Measurements from ENCODE around the gene HMMR. TPM values are rescaled to one million over a fixed set of nuclear protein-coding genes. Genes with fewer than 3 reads are reported as not detected.

HMMR gene
- total RNA-seq, 1 experiment from 2014 or later, result 54.9 TPM

GRCh38 chr5:163437309-163438182 lies 22.9 kb upstream of the HMMR start, which contains the start of gene CCNG1:
Gene CCNG1 (plus strand): TSS chr5:163437595. CDS start chr5:163439257, 1,662 bp downstream.
- peak within 1 kb of the TSS; percentile 24 for H2AFZ ChIP-seq (ENCODE audit: low read depth, low read length, poor library complexity, severe bottlenecking)
- peak within 1 kb of the TSS; percentile 72 to 87 for H3K4me3 ChIP-seq (replicated peaks in 1 of 2; ENCODE audit: low read depth in 1 of 2, low read length in 2 of 2)
- peaks cover 27 to 30% of the 10 kb centered on the region in 2 experiments for H3K36me3 ChIP-seq (ENCODE audit: control insufficient read depth in 1 of 2, insufficient read depth in 2 of 2, low read length in 2 of 2)
- ChIA-PET RAD21 (ENCODE audit: low non-redundant PET in 1 of 2, low total read pairs in 2 of 2, uncharacterized antibody in 2 of 2, unreplicated experiment in 2 of 2) (no interaction called here), CTCF (interaction anchor here (1.0 kb wide), 1 partner anchor 22 kb away, joined by 5 read pairs; the partner anchor contains the start of genes HMMR and NUDCD2), POLR2A (interaction anchor here (0.6 to 4.2 kb wide), 11 partner anchors 10 to 181 kb away, joined by 3 to 34 read pairs (median 4); partner anchors contain the start of genes HMMR and NUDCD2)
- DNase-seq (ENCODE audit: low read depth, low spot score) (peak; percentile 92), ATAC-seq (peak; percentile 95)
- intact Hi-C loops (cut with micrococcal nuclease), result loop anchor here (1.0 kb wide), 1 partner anchor 66 kb away; no protein-coding TSS in a partner anchor
- H3K79me2 ChIP-seq (ENCODE audit: insufficient read depth, low read length), result peaks cover 47% of the 10 kb centered on the region
- no TSS peak for BruUV-seq (replicated peaks)
- no peaks in the 10 kb centered on the region for H4K20me1 ChIP-seq (ENCODE audit: insufficient read depth)
- peak within 1 kb of the TSS; percentile 88 for H3K9ac ChIP-seq (ENCODE audit: low read length)
- H3K27me3 ChIP-seq (ENCODE audit: insufficient read depth, low read length), result no peaks in the 10 kb centered on the region
- peak within 1 kb of the TSS; percentile 88 for H3K27ac ChIP-seq (ENCODE audit: low read depth, low read length)
- H3K4me1 ChIP-seq (ENCODE audit: control insufficient read depth in 1 of 2, insufficient read depth in 2 of 2, low read length in 2 of 2), result peaks cover 0 to 14% of the 10 kb centered on the region in 2 experiments; a peak in 3 of 4 replicates
- H3K9me2 ChIP-seq (ENCODE audit: insufficient read depth), result no peaks in the 10 kb centered on the region
- H3K4me2 ChIP-seq (ENCODE audit: low read length), result peak within 1 kb of the TSS; percentile 66
- no peaks in the 10 kb centered on the region for H3K9me3 ChIP-seq (ENCODE audit: control insufficient read depth in 1 of 2, insufficient read depth in 1 of 2, low read depth in 1 of 2, low read length in 2 of 2)
- TF ChIP-seq ELF1 (IDR thresholded peaks at IDR 0.05; ENCODE audit: borderline replicate concordance, low read depth) (peak; percentile 13; the same call in 1 of the 2 replicates), ZBTB33 (IDR thresholded peaks at IDR 0.05; ENCODE audit: extremely low read depth, insufficient replicate concordance, low read length) (peak; percentile 78), CEBPB (IDR thresholded peaks at IDR 0.05; ENCODE audit: low read depth) (no peak), ZFX (IDR thresholded peaks at IDR 0.05) (peak; percentile 83), CTCF (IDR thresholded peaks at IDR 0.05 in 2 of 3, conservative IDR thresholded peaks at IDR 0.05 in 1 of 3; ENCODE audit: borderline replicate concordance in 1 of 3, insufficient read depth in 1 of 3, low read depth in 2 of 3, low read length in 2 of 3) (no peak), EZH2phosphoT487 (IDR thresholded peaks at IDR 0.05; ENCODE audit: borderline replicate concordance) (no peak), SP1 (IDR thresholded peaks at IDR 0.05; ENCODE audit: low read depth) (peak; percentile 91), CBX3 (IDR thresholded peaks at IDR 0.05; ENCODE audit: low read depth) (no peak; the same call in 1 of the 2 replicates), SIN3A (IDR thresholded peaks at IDR 0.05; ENCODE audit: low read depth) (peak; percentile 84), ZNF274 (IDR thresholded peaks at IDR 0.05; ENCODE audit: low read depth, low read length) (no peak), EGR1 (IDR thresholded peaks at IDR 0.05; ENCODE audit: low read depth) (no peak), POLR2AphosphoS5 (IDR thresholded peaks at IDR 0.05; ENCODE audit: low read depth, low read length) (peak; percentile 95), RAD21 (IDR thresholded peaks at IDR 0.05; ENCODE audit: low read depth) (no peak), EZH2 (IDR thresholded peaks at IDR 0.05) (no peak), TCF7L2 (IDR thresholded peaks at IDR 0.05; ENCODE audit: borderline replicate concordance, extremely low read depth, insufficient read depth, insufficient read length) (peak; percentile 55)
- TF ChIP-seq, protein P1, sequence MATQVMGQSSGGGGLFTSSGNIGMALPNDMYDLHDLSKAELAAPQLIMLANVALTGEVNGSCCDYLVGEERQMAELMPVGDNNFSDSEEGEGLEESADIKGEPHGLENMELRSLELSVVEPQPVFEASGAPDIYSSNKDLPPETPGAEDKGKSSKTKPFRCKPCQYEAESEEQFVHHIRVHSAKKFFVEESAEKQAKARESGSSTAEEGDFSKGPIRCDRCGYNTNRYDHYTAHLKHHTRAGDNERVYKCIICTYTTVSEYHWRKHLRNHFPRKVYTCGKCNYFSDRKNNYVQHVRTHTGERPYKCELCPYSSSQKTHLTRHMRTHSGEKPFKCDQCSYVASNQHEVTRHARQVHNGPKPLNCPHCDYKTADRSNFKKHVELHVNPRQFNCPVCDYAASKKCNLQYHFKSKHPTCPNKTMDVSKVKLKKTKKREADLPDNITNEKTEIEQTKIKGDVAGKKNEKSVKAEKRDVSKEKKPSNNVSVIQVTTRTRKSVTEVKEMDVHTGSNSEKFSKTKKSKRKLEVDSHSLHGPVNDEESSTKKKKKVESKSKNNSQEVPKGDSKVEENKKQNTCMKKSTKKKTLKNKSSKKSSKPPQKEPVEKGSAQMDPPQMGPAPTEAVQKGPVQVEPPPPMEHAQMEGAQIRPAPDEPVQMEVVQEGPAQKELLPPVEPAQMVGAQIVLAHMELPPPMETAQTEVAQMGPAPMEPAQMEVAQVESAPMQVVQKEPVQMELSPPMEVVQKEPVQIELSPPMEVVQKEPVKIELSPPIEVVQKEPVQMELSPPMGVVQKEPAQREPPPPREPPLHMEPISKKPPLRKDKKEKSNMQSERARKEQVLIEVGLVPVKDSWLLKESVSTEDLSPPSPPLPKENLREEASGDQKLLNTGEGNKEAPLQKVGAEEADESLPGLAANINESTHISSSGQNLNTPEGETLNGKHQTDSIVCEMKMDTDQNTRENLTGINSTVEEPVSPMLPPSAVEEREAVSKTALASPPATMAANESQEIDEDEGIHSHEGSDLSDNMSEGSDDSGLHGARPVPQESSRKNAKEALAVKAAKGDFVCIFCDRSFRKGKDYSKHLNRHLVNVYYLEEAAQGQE (IDR thresholded peaks at IDR 0.05; ENCODE audit: low read depth), result no peak
- TF ChIP-seq, protein P2, sequence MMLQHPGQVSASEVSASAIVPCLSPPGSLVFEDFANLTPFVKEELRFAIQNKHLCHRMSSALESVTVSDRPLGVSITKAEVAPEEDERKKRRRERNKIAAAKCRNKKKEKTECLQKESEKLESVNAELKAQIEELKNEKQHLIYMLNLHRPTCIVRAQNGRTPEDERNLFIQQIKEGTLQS (IDR thresholded peaks at IDR 0.05), result no peak
